K562 (cell line): Measurements from ENCODE around the gene CILP. TPM values are rescaled to one million over a fixed set of nuclear protein-coding genes. Genes with fewer than 3 reads are reported as not detected.

Experiments
- ASH1L ChIP-seq: fragments of 450-650 bp; IDR thresholded peaks from 2 replicates; pipeline ENCODE4 v1.6.1; 2018; ENCODE audit warnings: borderline replicate concordance, mild to moderate bottlenecking, low read depth; ENCODE audit not compliant: partially characterized antibody
- BRD4 ChIP-seq: fragments of 200-600 bp; sonication (generic); IDR thresholded peaks from 2 replicates; pipeline ENCODE4 v1.6.1; 2017; ENCODE audit warnings: inconsistent platforms
- CBX8 ChIP-seq: fragments of 200-600 bp; sonication (generic); IDR thresholded peaks from 2 replicates; pipeline ENCODE4 v1.6.1; 2012; ENCODE audit warnings: borderline replicate concordance, mixed run types, low read depth, mild to moderate bottlenecking, moderate library complexity, mixed read lengths, low read length, control low read depth, inconsistent platforms; ENCODE audit not compliant: poor library complexity, severe bottlenecking; ENCODE audit errors: extremely low read depth
- CXXC5 ChIP-seq: fragments of 250-450 bp; sonication (Bioruptor Pico); IDR thresholded peaks from 2 replicates; pipeline ENCODE4 v1.8.0; 2022; ENCODE audit warnings: inconsistent platforms, mild to moderate bottlenecking, moderate library complexity
- DACH1 ChIP-seq: fragments of 450-650 bp; IDR thresholded peaks from 2 replicates; pipeline ENCODE4 v1.6.1; 2018; ENCODE audit not compliant: partially characterized antibody
- ELF1 ChIP-seq: fragments of 200-800 bp; sonication (Bioruptor generic); IDR thresholded peaks from 2 replicates; pipeline ENCODE4 v1.6.1; 2016; ENCODE audit warnings: missing genetic modification characterization, missing compliant biosample characterization
- KLF13 ChIP-seq: fragments of 450-650 bp; IDR thresholded peaks from 2 replicates; pipeline ENCODE4 v1.6.1; 2016; ENCODE audit warnings: missing genetic modification characterization, low read depth, mild to moderate bottlenecking, missing compliant biosample characterization, moderate library complexity, borderline replicate concordance
- MTA2 ChIP-seq: fragments of 450-650 bp; IDR thresholded peaks from 2 replicates; pipeline ENCODE4 v1.6.1; 2016; ENCODE audit warnings: low read depth
- NR4A1 ChIP-seq, 2 experiments: fragments of 250-450 bp in 1 of 2; fragments of 450-650 bp in 1 of 2; sonication (Bioruptor Pico) in 1 of 2; IDR thresholded peaks; 2 replicates each; pipeline versions ENCODE4 v1.4.0 to v1.6.1; 2016 to 2020; ENCODE audit warnings: mild to moderate bottlenecking in 2 of 2, missing compliant biosample characterization in 1 of 2, missing genetic modification characterization in 1 of 2, moderate library complexity in 1 of 2
- POLR2AphosphoS2 ChIP-seq: IDR thresholded peaks from 2 replicates; pipeline ENCODE4 v1.6.1; 2012; ENCODE audit warnings: low read length, improper control_type of control experiment
- RFX1 ChIP-seq: fragments of 450-650 bp; IDR thresholded peaks from 2 replicates; pipeline ENCODE4 v1.6.1; 2016; ENCODE audit warnings: mild to moderate bottlenecking, moderate library complexity
- TCF3 ChIP-seq: sonication (generic); formaldehyde crosslinking; IDR thresholded peaks from 2 replicates; pipeline ENCODE4 v1.4.0; 2020; ENCODE audit warnings: mild to moderate bottlenecking, missing genetic modification reagents
- ZNF699 ChIP-seq: fragments of 250-450 bp; sonication (Bioruptor Pico); IDR thresholded peaks from 2 replicates; pipeline ENCODE4 v1.8.0; 2021; ENCODE audit warnings: mild to moderate bottlenecking, moderate library complexity; ENCODE audit not compliant: insufficient replicate concordance
- polyA plus RNA-seq, 8 experiments: library from polyadenylated mRNA; depleted of rRNA in 4 of 8; stranded (reverse) in 5 of 8; unstranded in 3 of 8; fragments of >200 nt; fragmentation: Nextera tagmentation in 2 of 8; fragmentation: Illumina TruSeq in 1 of 8; extraction: Ambion mirVana in 2 of 8; extraction: Trizol in 1 of 8; gene quantifications; 2 replicates each; pipeline versions ENCODE4 v1.2.1 to v1.2.3, GENCODE V29; 2011 to 2014; ENCODE audit warnings: inconsistent platforms in 1 of 8, missing spikeins in 1 of 8
- total RNA-seq, 7 experiments: library from RNA; depleted of rRNA in 6 of 7; stranded (reverse); fragments of >200 nt in 6 of 7; fragmentation: Illumina TruSeq in 2 of 7; extraction: Trizol in 2 of 7; gene quantifications; 2 replicates each; pipeline versions ENCODE4 v1.2.1 to v1.2.3, GENCODE V29; 2011 to 2021; ENCODE audit warnings: low replicate concordance in 1 of 7
- TF ChIP-seq, protein P1 (sequence below): fragments of 250-450 bp; sonication (Bioruptor Pico); IDR thresholded peaks from 2 replicates; pipeline ENCODE4 v1.9.0; 2021; ENCODE audit warnings: mild to moderate bottlenecking, inconsistent platforms
- TF ChIP-seq, protein P2 (sequence below): fragments of 450-650 bp; IDR thresholded peaks from 2 replicates; pipeline ENCODE4 v1.6.1; 2018; ENCODE audit warnings: mild to moderate bottlenecking, low read depth; ENCODE audit not compliant: partially characterized antibody
- TF ChIP-seq, protein P3 (sequence below): fragments of 150-350 bp; conservative IDR thresholded peaks from 2 replicates; pipeline ENCODE4 v1.6.1; 2014; ENCODE audit warnings: low read length
- TF ChIP-seq, protein P4 (sequence below): fragments of 450-650 bp; IDR thresholded peaks from 2 replicates; pipeline ENCODE4 v1.6.1; 2017; ENCODE audit warnings: antibody characterized with exemption
- TF ChIP-seq, protein P5 (sequence below): sonication (generic); formaldehyde crosslinking; IDR thresholded peaks from 2 replicates; pipeline ENCODE4 v1.8.1; 2022; ENCODE audit warnings: missing genetic modification reagents

The CILP gene
- total and polyA plus RNA-seq, 9 of the 15 experiments (the other 6 are each of a cell fraction or from before 2014, with no cell fraction given): 0.03 TPM; not detected in 8

DNA sequence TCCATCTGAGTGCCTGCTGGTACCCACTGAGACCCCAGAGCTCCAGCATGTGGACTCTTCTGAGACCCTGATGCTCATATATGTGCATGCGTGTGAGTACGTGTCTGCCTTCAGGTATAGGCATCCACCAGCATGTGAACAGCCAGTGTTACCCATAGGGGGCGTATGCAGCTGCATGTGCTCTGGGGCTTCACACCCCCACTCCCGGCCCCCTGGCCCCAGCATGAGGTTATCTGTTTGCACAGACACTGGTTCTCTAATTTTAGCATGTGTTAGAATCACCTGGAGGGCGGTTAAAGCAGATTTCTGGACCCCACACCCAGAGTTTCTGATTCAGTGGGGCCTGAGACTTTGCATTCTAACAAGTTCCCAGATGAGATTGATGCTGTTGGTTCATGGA is 824 bp upstream of the CILP start (continued):
- TF ChIP-seq MTA2 (no peak), ZNF699 (CRISPR knock-in tag) (no peak), DACH1 (no peak), RFX1 (no peak), BRD4 (no peak), CXXC5 (CRISPR knock-in tag) (0 out of 2 replicates have a peak, but pooled peaks have one; percentile 50), ASH1L (no peak), KLF13 (tag) (peak; percentile 40; the same call in 1 of the 2 replicates), CBX8 (no peak), NR4A1 (CRISPR knock-in tag; IDR thresholded peaks at IDR 0.05) (no peak), NR4A1 (tag; IDR thresholded peaks at IDR 0.05) (no peak), TCF3 (peak; percentile 80), POLR2AphosphoS2 (no peak), ELF1 (no peak)
- TF ChIP-seq, protein P1, sequence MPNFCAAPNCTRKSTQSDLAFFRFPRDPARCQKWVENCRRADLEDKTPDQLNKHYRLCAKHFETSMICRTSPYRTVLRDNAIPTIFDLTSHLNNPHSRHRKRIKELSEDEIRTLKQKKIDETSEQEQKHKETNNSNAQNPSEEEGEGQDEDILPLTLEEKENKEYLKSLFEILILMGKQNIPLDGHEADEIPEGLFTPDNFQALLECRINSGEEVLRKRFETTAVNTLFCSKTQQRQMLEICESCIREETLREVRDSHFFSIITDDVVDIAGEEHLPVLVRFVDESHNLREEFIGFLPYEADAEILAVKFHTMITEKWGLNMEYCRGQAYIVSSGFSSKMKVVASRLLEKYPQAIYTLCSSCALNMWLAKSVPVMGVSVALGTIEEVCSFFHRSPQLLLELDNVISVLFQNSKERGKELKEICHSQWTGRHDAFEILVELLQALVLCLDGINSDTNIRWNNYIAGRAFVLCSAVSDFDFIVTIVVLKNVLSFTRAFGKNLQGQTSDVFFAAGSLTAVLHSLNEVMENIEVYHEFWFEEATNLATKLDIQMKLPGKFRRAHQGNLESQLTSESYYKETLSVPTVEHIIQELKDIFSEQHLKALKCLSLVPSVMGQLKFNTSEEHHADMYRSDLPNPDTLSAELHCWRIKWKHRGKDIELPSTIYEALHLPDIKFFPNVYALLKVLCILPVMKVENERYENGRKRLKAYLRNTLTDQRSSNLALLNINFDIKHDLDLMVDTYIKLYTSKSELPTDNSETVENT (CRISPR knock-in tag): no peak
- TF ChIP-seq, protein P2, sequence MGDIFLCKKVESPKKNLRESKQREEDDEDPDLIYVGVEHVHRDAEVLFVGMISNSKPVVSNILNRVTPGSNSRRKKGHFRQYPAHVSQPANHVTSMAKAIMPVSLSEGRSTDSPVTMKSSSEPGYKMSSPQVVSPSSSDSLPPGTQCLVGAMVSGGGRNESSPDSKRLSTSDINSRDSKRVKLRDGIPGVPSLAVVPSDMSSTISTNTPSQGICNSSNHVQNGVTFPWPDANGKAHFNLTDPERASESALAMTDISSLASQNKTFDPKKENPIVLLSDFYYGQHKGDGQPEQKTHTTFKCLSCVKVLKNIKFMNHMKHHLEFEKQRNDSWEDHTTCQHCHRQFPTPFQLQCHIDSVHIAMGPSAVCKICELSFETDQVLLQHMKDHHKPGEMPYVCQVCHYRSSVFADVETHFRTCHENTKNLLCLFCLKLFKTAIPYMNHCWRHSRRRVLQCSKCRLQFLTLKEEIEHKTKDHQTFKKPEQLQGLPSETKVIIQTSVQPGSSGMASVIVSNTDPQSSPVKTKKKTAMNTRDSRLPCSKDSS: no peak
- TF ChIP-seq, protein P3, sequence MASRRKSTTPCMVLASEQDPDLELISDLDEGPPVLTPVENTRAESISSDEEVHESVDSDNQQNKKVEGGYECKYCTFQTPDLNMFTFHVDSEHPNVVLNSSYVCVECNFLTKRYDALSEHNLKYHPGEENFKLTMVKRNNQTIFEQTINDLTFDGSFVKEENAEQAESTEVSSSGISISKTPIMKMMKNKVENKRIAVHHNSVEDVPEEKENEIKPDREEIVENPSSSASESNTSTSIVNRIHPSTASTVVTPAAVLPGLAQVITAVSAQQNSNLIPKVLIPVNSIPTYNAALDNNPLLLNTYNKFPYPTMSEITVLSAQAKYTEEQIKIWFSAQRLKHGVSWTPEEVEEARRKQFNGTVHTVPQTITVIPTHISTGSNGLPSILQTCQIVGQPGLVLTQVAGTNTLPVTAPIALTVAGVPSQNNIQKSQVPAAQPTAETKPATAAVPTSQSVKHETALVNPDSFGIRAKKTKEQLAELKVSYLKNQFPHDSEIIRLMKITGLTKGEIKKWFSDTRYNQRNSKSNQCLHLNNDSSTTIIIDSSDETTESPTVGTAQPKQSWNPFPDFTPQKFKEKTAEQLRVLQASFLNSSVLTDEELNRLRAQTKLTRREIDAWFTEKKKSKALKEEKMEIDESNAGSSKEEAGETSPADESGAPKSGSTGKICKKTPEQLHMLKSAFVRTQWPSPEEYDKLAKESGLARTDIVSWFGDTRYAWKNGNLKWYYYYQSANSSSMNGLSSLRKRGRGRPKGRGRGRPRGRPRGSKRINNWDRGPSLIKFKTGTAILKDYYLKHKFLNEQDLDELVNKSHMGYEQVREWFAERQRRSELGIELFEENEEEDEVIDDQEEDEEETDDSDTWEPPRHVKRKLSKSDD: no peak
- TF ChIP-seq, protein P4, sequence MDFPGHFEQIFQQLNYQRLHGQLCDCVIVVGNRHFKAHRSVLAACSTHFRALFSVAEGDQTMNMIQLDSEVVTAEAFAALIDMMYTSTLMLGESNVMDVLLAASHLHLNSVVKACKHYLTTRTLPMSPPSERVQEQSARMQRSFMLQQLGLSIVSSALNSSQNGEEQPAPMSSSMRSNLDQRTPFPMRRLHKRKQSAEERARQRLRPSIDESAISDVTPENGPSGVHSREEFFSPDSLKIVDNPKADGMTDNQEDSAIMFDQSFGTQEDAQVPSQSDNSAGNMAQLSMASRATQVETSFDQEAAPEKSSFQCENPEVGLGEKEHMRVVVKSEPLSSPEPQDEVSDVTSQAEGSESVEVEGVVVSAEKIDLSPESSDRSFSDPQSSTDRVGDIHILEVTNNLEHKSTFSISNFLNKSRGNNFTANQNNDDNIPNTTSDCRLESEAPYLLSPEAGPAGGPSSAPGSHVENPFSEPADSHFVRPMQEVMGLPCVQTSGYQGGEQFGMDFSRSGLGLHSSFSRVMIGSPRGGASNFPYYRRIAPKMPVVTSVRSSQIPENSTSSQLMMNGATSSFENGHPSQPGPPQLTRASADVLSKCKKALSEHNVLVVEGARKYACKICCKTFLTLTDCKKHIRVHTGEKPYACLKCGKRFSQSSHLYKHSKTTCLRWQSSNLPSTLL: no peak
- TF ChIP-seq, protein P5, sequence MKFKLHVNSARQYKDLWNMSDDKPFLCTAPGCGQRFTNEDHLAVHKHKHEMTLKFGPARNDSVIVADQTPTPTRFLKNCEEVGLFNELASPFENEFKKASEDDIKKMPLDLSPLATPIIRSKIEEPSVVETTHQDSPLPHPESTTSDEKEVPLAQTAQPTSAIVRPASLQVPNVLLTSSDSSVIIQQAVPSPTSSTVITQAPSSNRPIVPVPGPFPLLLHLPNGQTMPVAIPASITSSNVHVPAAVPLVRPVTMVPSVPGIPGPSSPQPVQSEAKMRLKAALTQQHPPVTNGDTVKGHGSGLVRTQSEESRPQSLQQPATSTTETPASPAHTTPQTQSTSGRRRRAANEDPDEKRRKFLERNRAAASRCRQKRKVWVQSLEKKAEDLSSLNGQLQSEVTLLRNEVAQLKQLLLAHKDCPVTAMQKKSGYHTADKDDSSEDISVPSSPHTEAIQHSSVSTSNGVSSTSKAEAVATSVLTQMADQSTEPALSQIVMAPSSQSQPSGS (CRISPR knock-in tag): no peak
